HepG2 (cell line): ENCODE data around the gene UBR1. TPM values are rescaled to one million over a fixed set of nuclear protein-coding genes. Genes with fewer than 3 reads are reported as not detected.

ENCODE experiments used
- AHR ChIP-seq: IDR thresholded peaks from 2 replicates; pipeline ENCODE4 v1.6.1; 2018; ENCODE audit warnings: missing genetic modification reagents, missing compliant biosample characterization
- CBX2 ChIP-seq, 2 experiments: fragments of 200-600 bp in 1 of 2; sonication (generic); formaldehyde crosslinking in 1 of 2; IDR thresholded peaks; 2 replicates each; pipeline versions ENCODE4 v1.7.0 to v1.8.1; 2018 to 2022; ENCODE audit warnings: low read depth in 2 of 2, low read length in 1 of 2, mild to moderate bottlenecking in 1 of 2, missing genetic modification reagents in 1 of 2
- CHCHD3 ChIP-seq: sonication (generic); formaldehyde crosslinking; IDR thresholded peaks from 2 replicates; pipeline ENCODE4 v1.8.0; 2022; ENCODE audit warnings: mild to moderate bottlenecking, missing genetic modification reagents, moderate library complexity
- DNMT3B ChIP-seq: conservative IDR thresholded peaks from 2 replicates; pipeline ENCODE4 v1.6.1; 2016; ENCODE audit warnings: missing biosample characterization, control low read depth
- GABPA ChIP-seq, 2 experiments: IDR thresholded peaks; 2 replicates each; pipeline ENCODE4 v1.6.1; 2011 to 2016; ENCODE audit warnings: low read depth in 2 of 2, low read length in 1 of 2, missing biosample characterization in 1 of 2, missing genetic modification characterization in 1 of 2
- HES4 ChIP-seq: sonication (generic); formaldehyde crosslinking; IDR thresholded peaks from 2 replicates; pipeline ENCODE4 v1.9.0; 2021; ENCODE audit warnings: mild to moderate bottlenecking, missing genetic modification reagents, borderline replicate concordance
- HIVEP1 ChIP-seq: sonication (generic); formaldehyde crosslinking; IDR thresholded peaks from 2 replicates; pipeline ENCODE4 v1.4.0; 2020; ENCODE audit warnings: mild to moderate bottlenecking, missing genetic modification reagents
- HNF4A ChIP-seq: sonication (generic); formaldehyde crosslinking; IDR thresholded peaks from 2 replicates; pipeline ENCODE4 v1.4.0; 2020; ENCODE audit warnings: missing genetic modification reagents
- HNRNPH1 ChIP-seq: fragments of 200-400 bp; formaldehyde crosslinking; optimal IDR thresholded peaks from 2 replicates; pipeline ENCODE3; 2017; ENCODE audit warnings: mild to moderate bottlenecking, low read depth, low read length
- MTF2 ChIP-seq: sonication (generic); formaldehyde crosslinking; IDR thresholded peaks from 2 replicates; pipeline ENCODE4 v1.5.0; 2020; ENCODE audit warnings: missing genetic modification reagents, borderline replicate concordance
- MZF1 ChIP-seq: sonication (generic); formaldehyde crosslinking; IDR thresholded peaks from 2 replicates; pipeline ENCODE4 v1.8.1; 2023; ENCODE audit warnings: mild to moderate bottlenecking, missing genetic modification reagents, borderline replicate concordance
- PTBP1 ChIP-seq: fragments of 200-400 bp; formaldehyde crosslinking; IDR thresholded peaks from 2 replicates; pipeline ENCODE4 v1.6.1; 2018; ENCODE audit warnings: low read length, low read depth; ENCODE audit not compliant: poor library complexity, severe bottlenecking
- RFX5 ChIP-seq: IDR thresholded peaks from 2 replicates; pipeline ENCODE4 v1.6.1; 2011; ENCODE audit warnings: low read depth, low read length, improper control_type of control experiment
- SAP130 ChIP-seq: IDR thresholded peaks from 2 replicates; pipeline ENCODE4 v1.6.1; 2016; ENCODE audit warnings: low read depth
- ZFY ChIP-seq: sonication (generic); formaldehyde crosslinking; IDR thresholded peaks from 2 replicates; pipeline ENCODE4 v1.4.0; 2020; ENCODE audit warnings: missing genetic modification reagents
- ZKSCAN1 ChIP-seq: fragments of 150-350 bp; IDR thresholded peaks from 2 replicates; pipeline ENCODE4 v1.6.1; 2014; ENCODE audit warnings: low read length
- ZNF260 ChIP-seq: sonication (generic); formaldehyde crosslinking; IDR thresholded peaks from 2 replicates; pipeline ENCODE4 v1.4.0; 2020; ENCODE audit warnings: missing genetic modification reagents, low read depth, mild to moderate bottlenecking, borderline replicate concordance
- ZNF30 ChIP-seq: sonication (generic); formaldehyde crosslinking; IDR thresholded peaks from 2 replicates; pipeline ENCODE4 v1.5.0; 2020; ENCODE audit warnings: mild to moderate bottlenecking, missing genetic modification reagents
- ZNF343 ChIP-seq: sonication (generic); formaldehyde crosslinking; IDR thresholded peaks from 2 replicates; pipeline ENCODE4 v1.4.0; 2020; ENCODE audit warnings: mild to moderate bottlenecking, missing genetic modification reagents
- ZNF510 ChIP-seq: sonication (generic); formaldehyde crosslinking; IDR thresholded peaks from 2 replicates; pipeline ENCODE4 v1.4.0; 2020; ENCODE audit warnings: low read depth, mild to moderate bottlenecking, missing genetic modification reagents
- ZNF580 ChIP-seq: IDR thresholded peaks from 2 replicates; pipeline ENCODE4 v1.6.1; 2016; ENCODE audit warnings: low read depth, borderline replicate concordance
- ZNF766 ChIP-seq: sonication (generic); formaldehyde crosslinking; IDR thresholded peaks from 2 replicates; pipeline ENCODE4 v1.5.0; 2020; ENCODE audit warnings: missing genetic modification reagents, borderline replicate concordance
- ZNF772 ChIP-seq: sonication (generic); formaldehyde crosslinking; IDR thresholded peaks from 2 replicates; pipeline ENCODE4 v1.5.0; 2020; ENCODE audit warnings: mild to moderate bottlenecking, missing genetic modification reagents
- ZNF773 ChIP-seq: sonication (generic); formaldehyde crosslinking; IDR thresholded peaks from 2 replicates; pipeline ENCODE4 v1.4.0; 2020; ENCODE audit warnings: missing genetic modification reagents, borderline replicate concordance
- ZSCAN29 ChIP-seq: sonication (generic); formaldehyde crosslinking; conservative IDR thresholded peaks from 2 replicates; pipeline ENCODE4 v1.4.0; 2020; ENCODE audit warnings: mild to moderate bottlenecking, missing genetic modification reagents
- polyA plus RNA-seq, 8 experiments: library from polyadenylated mRNA; depleted of rRNA in 3 of 8; stranded (reverse) in 7 of 8; unstranded in 1 of 8; fragments of >200 nt; fragmentation: Illumina TruSeq in 4 of 8; extraction: Trizol in 4 of 8; gene quantifications; 2 replicates each; pipeline versions ENCODE4 v1.2.1 to v1.2.3, GENCODE V29; 2011 to 2016; ENCODE audit warnings: low read depth in 4 of 8, missing spikeins in 1 of 8, mixed read lengths in 1 of 8; ENCODE audit not compliant: insufficient read depth in 1 of 8
- total RNA-seq, 5 experiments: library from RNA; depleted of rRNA; stranded (reverse); fragments of >200 nt; fragmentation: Illumina TruSeq; extraction: Trizol; gene quantifications; 2 replicates each; pipeline ENCODE4 v1.2.3, GENCODE V29; 2016; ENCODE audit warnings: low read depth in 1 of 5
- TF ChIP-seq, protein P1 (sequence below): sonication (generic); formaldehyde crosslinking; IDR thresholded peaks from 2 replicates; pipeline ENCODE4 v1.5.1; 2020; ENCODE audit warnings: missing genetic modification reagents, mild to moderate bottlenecking, borderline replicate concordance
- TF ChIP-seq, protein P2 (sequence below): sonication (generic); formaldehyde crosslinking; IDR thresholded peaks from 2 replicates; pipeline ENCODE4 v1.4.0; 2020; ENCODE audit warnings: missing genetic modification reagents

Gene UBR1
- total and polyA plus RNA-seq, 2 of the 13 experiments (the other 11 are each of a cell fraction or from before 2014, with no cell fraction given), result 6.4 to 18.0 TPM

- TF ChIP-seq MTF2 (CRISPR knock-in tag) (no peak), DNMT3B (CRISPR knock-in tag) (no peak), ZFY (peak; percentile 68), MZF1 (CRISPR knock-in tag) (no peak), CBX2 (IDR thresholded peaks at IDR 0.05; ENCODE audit: low read depth, low read length) (no peak), CBX2 (CRISPR knock-in tag; IDR thresholded peaks at IDR 0.05; ENCODE audit: low read depth) (no peak), PTBP1 (no peak), HES4 (CRISPR knock-in tag) (no peak), GABPA (IDR thresholded peaks at IDR 0.05; ENCODE audit: low read depth, low read length) (peak; percentile 72), GABPA (CRISPR knock-in tag; IDR thresholded peaks at IDR 0.05; ENCODE audit: low read depth) (peak; percentile 93), ZSCAN29 (CRISPR knock-in tag) (no peak), RFX5 (no peak), ZNF510 (no peak), ZNF772 (0 out of 2 replicates have a peak, but pooled peaks have one; percentile 38), HIVEP1 (CRISPR knock-in tag) (no peak), ZNF773 (CRISPR knock-in tag) (no peak), CHCHD3 (CRISPR knock-in tag) (no peak), ZNF766 (CRISPR knock-in tag) (no peak), ZNF343 (CRISPR knock-in tag) (no peak), ZNF580 (no peak), ZKSCAN1 (no peak), AHR (0 out of 2 replicates have a peak, but pooled peaks have one; percentile 67), SAP130 (CRISPR knock-in tag) (peak; percentile 96), HNRNPH1 (no peak), ZNF30 (CRISPR knock-in tag) (peak; percentile 56; the same call in 1 of the 2 replicates), ZNF260 (CRISPR knock-in tag) (no peak), HNF4A (CRISPR knock-in tag) (no peak)
- TF ChIP-seq, protein P1, sequence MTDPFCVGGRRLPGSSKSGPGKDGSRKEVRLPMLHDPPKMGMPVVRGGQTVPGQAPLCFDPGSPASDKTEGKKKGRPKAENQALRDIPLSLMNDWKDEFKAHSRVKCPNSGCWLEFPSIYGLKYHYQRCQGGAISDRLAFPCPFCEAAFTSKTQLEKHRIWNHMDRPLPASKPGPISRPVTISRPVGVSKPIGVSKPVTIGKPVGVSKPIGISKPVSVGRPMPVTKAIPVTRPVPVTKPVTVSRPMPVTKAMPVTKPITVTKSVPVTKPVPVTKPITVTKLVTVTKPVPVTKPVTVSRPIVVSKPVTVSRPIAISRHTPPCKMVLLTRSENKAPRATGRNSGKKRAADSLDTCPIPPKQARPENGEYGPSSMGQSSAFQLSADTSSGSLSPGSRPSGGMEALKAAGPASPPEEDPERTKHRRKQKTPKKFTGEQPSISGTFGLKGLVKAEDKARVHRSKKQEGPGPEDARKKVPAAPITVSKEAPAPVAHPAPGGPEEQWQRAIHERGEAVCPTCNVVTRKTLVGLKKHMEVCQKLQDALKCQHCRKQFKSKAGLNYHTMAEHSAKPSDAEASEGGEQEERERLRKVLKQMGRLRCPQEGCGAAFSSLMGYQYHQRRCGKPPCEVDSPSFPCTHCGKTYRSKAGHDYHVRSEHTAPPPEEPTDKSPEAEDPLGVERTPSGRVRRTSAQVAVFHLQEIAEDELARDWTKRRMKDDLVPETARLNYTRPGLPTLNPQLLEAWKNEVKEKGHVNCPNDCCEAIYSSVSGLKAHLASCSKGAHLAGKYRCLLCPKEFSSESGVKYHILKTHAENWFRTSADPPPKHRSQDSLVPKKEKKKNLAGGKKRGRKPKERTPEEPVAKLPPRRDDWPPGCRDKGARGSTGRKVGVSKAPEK (CRISPR knock-in tag), result no peak
- TF ChIP-seq, protein P2, sequence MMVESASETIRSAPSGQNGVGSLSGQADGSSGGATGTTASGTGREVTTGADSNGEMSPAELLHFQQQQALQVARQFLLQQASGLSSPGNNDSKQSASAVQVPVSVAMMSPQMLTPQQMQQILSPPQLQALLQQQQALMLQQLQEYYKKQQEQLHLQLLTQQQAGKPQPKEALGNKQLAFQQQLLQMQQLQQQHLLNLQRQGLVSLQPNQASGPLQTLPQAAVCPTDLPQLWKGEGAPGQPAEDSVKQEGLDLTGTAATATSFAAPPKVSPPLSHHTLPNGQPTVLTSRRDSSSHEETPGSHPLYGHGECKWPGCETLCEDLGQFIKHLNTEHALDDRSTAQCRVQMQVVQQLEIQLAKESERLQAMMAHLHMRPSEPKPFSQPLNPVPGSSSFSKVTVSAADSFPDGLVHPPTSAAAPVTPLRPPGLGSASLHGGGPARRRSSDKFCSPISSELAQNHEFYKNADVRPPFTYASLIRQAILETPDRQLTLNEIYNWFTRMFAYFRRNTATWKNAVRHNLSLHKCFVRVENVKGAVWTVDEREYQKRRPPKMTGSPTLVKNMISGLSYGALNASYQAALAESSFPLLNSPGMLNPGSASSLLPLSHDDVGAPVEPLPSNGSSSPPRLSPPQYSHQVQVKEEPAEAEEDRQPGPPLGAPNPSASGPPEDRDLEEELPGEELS (CRISPR knock-in tag), result 0 out of 2 replicates have a peak, but pooled peaks have one; percentile 17
Observed at GRCh38 chr15:43105778-43106485, at the start of gene UBR1 (continued).
